ENCODE results near the gene KCNH3. TPM values are rescaled to one million over a fixed set of nuclear protein-coding genes. Genes with fewer than 3 reads are reported as not detected.

The KCNH3 gene
- total and polyA plus RNA-seq, 2 of the 4 experiments (the other 2 are of a cell fraction): 0.10 TPM; not detected in 1

DNA sequence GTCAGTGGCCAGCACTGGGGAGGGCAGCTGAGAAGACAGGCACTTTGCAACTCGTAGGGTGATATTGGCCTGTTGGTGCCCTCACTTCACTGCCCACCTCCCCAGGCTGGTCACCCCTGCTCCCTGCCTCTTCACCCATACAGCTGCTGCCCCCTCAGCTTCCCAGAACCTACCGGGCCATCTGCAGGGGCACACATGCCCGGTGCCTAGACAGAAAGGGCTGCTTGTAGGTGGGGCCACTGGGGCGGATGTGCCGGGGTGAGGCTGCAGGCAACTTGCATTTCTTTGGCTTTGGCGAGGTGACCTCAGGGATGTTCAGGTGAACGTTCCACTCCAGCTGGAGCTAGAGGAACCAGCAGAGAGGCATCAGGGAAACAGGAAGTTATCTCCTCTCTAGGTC is 49.5 kb downstream of the KCNH3 start:
- ATAC-seq (ENCODE audit: low read depth) (no peak), DNase-seq (no peak)
- H3K4ac ChIP-seq (ENCODE audit: low read depth, low read length): no peak overlapping the region
- H3K9ac ChIP-seq (ENCODE audit: low read depth, low read length): no peak overlapping the region
- H2BK20ac ChIP-seq (ENCODE audit: low read depth, low read length): no peak overlapping the region
- no peak overlapping the region for H2AK9ac ChIP-seq (replicated peaks; ENCODE audit: low read depth, low read length, poor library complexity)
- H3K9me3 ChIP-seq (ENCODE audit: control insufficient read depth, insufficient read depth, low read length): peaks cover 3% of the 10 kb centered on the region; the same call in 1 of the 2 replicates
- no peak overlapping the region for H4K91ac ChIP-seq (ENCODE audit: insufficient read depth, low read depth, low read length)
- no peak overlapping the region for H2BK15ac ChIP-seq (ENCODE audit: low read depth, low read length)
- peaks cover 2% of the 10 kb centered on the region; the same call in 1 of the 2 replicates for H3K4me1 ChIP-seq (ENCODE audit: control insufficient read depth, insufficient read depth, low read length)
- H3K56ac ChIP-seq (ENCODE audit: extremely low read depth, insufficient read depth, low read length): no peak overlapping the region
- H3K9me1 ChIP-seq (ENCODE audit: insufficient read depth, low read length): peaks cover 8% of the 10 kb centered on the region; the same call in 1 of the 2 replicates
- H3K79me1 ChIP-seq (ENCODE audit: low read depth in 1 of 2, low read length in 2 of 2): peaks cover 0 to 12% of the 10 kb centered on the region in 2 experiments; a peak in 1 of 4 replicates
- no peak overlapping the region for H3K14ac ChIP-seq (replicated peaks; ENCODE audit: low read depth, low read length)
- in situ Hi-C loops (cut with MboI; ENCODE audit: low sequenced_read_pairs): no loop called here
- no peaks in the 10 kb centered on the region for H3K27me3 ChIP-seq (ENCODE audit: control insufficient read depth, insufficient read depth, low read length)
- H2AFZ ChIP-seq (replicated peaks; ENCODE audit: low read length, poor library complexity): no peak overlapping the region
- H3K27ac ChIP-seq (ENCODE audit: insufficient read depth, low read length): no peak overlapping the region
- no peak overlapping the region for H4K5ac ChIP-seq (ENCODE audit: low read depth, low read length)
- intact Hi-C loops (cut with micrococcal nuclease): no loop called here
- no peak overlapping the region for H2BK5ac ChIP-seq (ENCODE audit: low read depth, low read length, poor library complexity, severe bottlenecking)
- TF ChIP-seq POLR2A (IDR thresholded peaks at IDR 0.05; ENCODE audit: low read depth, low read length): no peak
- CTCF ChIA-PET: no interaction called here
- no peaks in the 10 kb centered on the region for H4K20me1 ChIP-seq (ENCODE audit: insufficient read depth, low read length)
- H3K4me2 ChIP-seq (ENCODE audit: low read depth, low read length): no peak overlapping the region
- H3K36me3 ChIP-seq (ENCODE audit: control insufficient read depth, insufficient read depth, low read length): peaks cover 4% of the 10 kb centered on the region; the same call in 1 of the 2 replicates
- H2BK120ac ChIP-seq (ENCODE audit: low read depth, low read length): no peak overlapping the region
- BruUV-seq (replicated peaks): no TSS peak
- H3K18ac ChIP-seq (ENCODE audit: low read depth, low read length): no peak overlapping the region
- dilution Hi-C loops (cut with HindIII; ENCODE audit: low sequenced_read_pairs, unreplicated experiment): no loop called here
- no peak overlapping the region for H4K8ac ChIP-seq (ENCODE audit: low read depth in 2 of 2, low read length in 2 of 2)
- H3K4me3 ChIP-seq (ENCODE audit: insufficient read depth, low read depth, low read length): no peak overlapping the region
- H3K23ac ChIP-seq (ENCODE audit: low read depth, low read length): no peak overlapping the region
- WGBS, 2 experiments (ENCODE audit: extremely low coverage in 2 of 2, insufficient read length in 1 of 2): 100% methylated on average over 2 of the region's 7 CpGs; no CpG with 5 or more reads in 1 of the 2 experiments
- POLR2A ChIA-PET (ENCODE audit: unreplicated experiment): no interaction called here
- no peak overlapping the region for H2AK5ac ChIP-seq (ENCODE audit: low read depth, low read length)
